Left kidney (tissue), 2 donors: ENCODE measurements around the gene KLKB1. TPM values are rescaled to one million over a fixed set of nuclear protein-coding genes. Genes with fewer than 3 reads are reported as not detected.
"Not testable (repeated sequence)": the region's sequence is repeated elsewhere in the genome, so short reads cannot be mapped to it uniquely, and the experiment has no call there.

ENCODE experiments used
- DNase-seq: peaks from one replicate; pipeline ENCODE4 v3.0.0-alpha.2; 2013
- polyA plus RNA-seq: library from polyadenylated mRNA; unstranded; fragments of 120-200 nt; gene quantifications from one replicate; pipeline ENCODE4 v1.2.1, GENCODE V29; 2013; ENCODE audit not compliant: insufficient read length

Gene KLKB1
- polyA plus RNA-seq, 1 donor: 2.8 TPM

DNA sequence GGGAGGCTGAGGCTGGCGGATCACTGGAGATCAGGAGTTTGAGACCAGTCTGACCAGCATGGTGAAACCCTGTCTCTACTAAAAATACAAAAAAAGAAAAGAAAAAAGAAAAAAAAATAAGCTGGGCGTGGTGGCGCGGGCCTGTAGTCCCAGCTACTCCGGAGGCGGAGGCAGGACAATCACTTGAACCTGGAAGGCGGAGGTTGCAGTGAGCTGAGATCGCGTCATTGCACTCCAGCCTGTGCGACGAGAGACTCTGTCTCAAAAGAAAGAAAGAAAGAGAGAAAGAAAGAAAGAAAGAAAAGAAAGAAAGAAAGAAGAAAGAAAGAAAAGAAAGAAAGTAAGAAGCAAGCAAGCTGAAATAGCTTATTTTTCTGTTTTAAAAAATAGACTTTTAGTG lies 37.9 kb downstream of the KLKB1 start:
- DNase-seq: not testable (repeated sequence)

DNA sequence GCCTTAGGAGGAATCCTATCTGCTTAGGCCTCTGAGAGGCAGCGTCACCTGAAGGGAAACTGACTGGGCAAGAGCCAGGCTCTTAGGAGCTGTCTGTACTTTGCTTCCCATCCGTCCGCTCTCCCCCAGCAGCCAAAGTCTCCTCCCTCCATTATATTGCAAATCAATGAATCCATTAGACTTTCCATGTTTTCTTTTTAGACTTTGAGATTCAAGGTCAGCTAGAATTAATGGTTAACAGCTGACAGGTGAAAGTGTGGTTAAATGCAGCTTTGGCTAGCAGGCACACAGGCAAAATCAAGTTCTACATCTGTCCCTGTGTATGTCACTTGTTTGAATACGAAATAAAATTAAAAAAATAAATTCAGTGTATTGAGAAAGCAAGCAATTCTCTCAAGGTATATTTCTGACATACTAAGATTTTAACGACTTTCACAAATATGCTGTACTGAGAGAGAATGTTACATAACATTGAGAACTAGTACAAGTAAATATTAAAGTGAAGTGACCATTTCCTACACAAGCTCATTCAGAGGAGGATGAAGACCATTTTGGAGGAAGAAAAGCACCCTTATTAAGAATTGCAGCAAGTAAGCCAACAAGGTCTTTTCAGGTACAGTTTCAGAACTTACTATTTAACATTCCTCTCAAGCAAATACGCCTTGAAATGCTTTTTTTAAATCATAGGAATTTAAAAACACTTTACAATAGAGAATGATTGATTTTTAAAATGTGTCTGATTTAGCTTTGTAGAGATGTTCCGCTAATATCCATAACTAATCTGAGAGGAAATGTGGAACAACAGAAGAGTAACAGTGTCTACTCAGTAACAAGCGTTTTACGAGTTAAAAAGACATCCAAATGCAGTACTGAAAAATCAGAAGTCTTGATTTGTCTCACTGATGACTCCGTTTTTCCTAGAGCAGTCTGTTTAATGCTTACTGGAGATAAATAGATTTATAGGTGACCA lies 38.7 kb downstream of the KLKB1 start, which contains the start of gene F11:
Gene F11, plus strand, starts transcription at position 507 of the 970 bp plus-strand sequence. CDS start 948 bp downstream, outside the sequence.
- DNase-seq: peak; percentile 10

DNA sequence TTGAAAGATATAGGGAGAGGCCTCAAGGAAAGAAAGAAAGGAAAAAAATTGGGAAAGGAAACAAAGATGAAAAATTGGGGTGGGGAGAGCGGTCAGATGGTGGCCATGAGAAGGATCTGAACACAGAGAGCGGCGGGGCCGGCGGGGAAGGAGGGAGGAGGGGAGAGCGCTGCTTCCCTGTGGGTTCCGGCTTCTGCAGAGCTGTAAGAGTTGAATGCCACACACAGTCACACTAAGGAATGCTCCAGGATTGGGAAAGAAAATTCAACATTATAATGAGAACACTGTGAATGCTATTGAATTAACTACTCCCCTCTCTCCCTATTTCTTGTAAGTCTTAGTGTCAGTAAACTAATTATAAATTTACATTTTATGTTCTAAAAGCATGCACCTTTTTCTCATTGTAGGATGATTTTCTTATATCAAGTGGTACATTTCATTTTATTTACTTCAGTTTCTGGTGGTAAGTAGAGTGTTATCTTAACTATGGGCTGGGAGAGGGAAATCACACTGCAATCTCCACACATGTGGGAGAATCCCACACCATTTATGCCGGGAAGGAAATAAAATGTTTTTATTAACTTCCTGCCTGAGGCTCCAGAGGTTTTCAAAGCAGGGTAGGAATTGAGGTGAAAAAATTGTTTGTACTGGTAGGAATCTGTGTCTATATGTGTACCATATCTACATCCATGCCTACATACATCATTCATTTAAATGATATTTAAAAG lies 39.6 kb downstream of the KLKB1 start:
- DNase-seq: peak; percentile 22

DNA sequence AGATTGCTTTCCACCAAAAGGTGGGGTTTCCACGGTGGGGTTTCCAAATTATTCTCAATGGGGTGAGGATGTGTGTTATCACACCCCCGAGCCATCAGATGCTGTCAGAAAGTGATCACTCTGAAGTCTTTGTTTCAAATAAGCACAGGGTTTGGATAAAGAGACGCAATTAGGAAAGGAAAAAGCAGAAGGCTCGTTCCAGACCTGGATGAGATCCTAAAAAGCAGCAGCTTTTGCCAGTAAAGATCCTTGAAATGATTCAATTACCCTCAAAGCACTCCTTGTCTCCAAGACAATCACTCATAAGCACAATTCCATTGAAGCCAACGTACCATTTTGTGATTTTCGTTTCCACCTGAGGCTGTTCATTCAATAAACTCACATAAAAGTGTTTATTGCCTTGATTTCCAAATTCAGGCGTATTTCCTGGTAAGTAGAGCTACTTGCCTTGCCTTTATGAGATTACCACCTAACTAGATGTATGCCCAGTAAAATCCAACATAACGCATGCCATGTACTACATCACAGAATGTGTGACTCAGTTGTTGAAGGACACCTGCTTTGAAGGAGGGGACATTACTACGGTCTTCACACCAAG lies 43.9 kb downstream of the KLKB1 start:
- no peak for DNase-seq

DNA sequence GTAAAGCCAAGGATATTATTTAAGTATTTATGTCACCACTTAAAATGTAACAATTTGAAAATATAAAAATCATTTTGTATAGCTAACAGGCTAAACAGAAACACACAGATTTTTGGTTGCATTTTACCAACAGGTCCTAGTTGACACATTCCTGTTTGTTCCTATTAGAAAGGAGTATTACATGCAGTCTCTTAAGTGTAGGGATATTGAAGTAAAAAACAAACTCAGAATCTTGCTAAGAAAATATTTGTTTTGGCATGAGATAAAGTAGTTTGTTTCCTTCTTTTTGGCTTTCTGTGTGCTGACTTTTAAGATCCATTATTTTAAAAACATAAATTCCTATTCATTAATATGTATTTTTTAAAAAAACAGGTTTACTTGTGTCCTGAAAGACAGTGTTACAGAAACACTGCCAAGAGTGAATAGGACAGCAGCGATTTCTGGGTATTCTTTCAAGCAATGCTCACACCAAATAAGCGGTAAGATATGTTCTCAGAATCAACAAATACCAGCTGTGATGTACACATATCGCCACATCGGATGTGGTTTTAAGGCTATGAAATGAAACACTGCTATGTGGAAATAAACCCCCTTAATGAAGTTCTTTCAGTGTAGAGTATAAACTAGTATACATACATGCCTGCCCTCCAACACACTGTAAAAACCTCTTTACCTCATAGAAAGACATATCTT lies 45.5 kb downstream of the KLKB1 start:
- DNase-seq: no peak

DNA sequence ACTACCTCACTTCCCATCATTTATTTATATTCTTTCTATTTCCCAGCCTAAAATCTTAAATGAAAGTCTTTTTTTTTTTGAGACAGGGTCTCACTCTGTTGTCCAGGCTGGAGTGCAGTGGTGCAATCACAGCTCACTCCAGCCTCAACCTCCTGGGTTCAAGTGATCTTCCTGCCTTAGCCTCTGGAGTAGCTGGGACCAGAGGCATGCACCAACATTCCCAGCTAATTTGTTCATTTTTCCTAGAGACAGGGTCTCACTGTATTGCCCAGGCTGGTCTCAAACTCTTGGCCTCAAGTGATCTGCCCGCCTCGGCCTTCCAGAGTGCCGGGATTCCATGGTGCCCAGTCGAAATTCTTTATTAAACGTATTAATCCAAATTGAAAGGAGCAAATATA lies 46.1 kb downstream of the KLKB1 start:
- DNase-seq: not testable (repeated sequence)

DNA sequence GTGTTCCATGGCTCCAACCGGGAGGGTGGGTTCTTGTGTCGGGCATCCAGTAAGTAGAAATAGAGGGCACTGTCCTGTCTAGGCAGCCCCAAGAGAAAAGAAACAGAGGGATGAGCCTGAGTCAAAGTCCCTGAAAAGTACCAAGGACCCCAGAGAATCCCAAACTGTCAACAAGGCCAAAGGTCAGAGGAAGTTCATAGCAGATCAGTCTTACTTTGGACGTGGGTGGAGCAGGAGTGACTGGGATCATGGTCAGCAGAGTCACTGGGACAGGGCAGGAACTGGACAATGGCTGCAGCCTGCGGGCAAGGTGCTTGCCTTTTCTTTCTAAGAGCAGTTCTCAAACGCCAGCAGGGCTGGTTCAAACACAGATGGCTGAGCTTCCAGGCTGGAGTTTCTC lies 56.0 kb downstream of the KLKB1 start:
- no peak for DNase-seq

DNA sequence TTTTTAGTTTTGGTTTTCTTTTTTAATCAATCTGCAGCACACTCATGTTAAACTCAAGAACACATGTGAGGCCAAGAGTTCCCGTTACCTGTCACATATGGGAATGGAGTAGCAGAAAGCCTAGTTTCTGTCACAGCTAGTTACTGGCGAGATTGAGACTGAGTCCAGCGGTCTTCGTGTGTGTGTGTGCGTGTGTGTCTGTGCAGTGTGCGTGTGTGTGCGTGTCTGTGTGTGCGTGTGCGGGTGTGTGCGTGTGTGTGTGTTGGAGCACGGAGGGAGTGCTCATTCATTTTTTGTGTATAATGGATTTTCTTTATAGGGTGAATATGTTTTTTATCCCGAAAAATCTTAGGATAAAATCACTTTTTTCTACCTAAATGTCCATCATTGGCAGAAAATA lies 57.8 kb downstream of the KLKB1 start:
- DNase-seq: no peak

DNA sequence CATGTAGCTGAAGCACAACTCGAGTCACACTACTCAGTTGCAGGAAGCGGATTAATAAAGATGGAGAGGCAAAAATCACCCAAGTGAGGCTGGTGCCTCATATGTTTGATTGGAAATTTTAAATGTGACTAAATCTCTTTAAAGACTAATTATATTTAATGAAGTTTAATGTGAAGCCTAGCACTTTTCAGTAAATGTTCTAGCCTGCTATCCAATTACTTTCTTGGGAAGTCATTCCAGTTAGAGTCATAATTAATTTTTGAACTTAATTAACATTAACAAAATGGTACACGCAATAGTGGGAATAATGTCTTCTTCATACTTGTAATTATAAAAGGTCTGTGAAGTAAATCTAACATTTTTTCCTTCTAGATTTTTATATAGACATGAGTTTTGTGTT lies 59.3 kb downstream of the KLKB1 start:
- no peak for DNase-seq

DNA sequence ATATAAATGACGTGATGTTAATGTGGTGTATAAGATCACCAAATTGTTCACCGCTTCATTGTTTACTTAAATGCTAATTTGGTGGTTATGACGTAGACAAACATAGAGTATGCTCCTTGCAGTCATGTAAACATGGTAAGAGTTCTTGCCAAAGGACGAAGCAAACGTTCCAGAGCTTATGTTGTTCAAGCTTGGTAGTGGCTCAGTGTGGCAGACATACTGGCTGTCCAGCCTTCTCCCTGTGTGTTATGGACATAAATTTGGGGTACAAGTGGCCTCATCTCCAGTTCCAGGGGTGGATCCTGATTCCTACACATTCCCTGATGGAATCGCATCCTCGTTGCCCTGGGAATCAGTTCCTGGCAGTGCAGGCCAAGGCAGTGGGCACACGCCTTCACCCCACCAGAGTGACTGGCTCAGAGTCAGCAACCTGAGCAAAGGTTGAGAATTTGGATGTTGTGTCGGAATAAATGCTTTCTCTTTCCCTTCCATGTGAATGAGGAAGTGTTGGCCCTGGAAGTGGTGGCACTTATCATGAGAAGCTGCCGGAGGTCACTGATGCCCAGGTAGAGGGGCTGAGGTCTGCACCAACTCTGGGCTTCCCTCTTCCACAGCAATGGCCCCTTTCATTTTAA lies 64.1 kb downstream of the KLKB1 start:
- no peak for DNase-seq

DNA sequence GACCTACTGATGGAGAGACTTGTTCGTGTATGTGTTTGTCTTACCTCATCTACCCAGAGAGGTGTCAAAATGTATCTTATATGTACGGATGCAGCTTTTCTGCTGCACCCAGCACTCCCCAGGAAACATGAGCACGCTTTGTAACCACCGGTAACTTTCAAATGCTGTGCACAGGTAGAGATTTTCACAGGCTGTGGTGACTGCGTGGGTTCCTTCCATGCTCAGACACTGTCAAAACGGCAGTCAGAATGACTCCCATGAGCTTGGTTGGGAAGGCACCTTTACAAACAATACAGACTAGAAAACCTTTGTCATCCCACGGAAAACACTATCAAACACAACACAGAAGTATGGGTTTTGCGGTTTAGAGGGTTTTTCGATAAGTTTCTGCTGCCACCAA lies 66.9 kb downstream of the KLKB1 start:
- no peak for DNase-seq

DNA sequence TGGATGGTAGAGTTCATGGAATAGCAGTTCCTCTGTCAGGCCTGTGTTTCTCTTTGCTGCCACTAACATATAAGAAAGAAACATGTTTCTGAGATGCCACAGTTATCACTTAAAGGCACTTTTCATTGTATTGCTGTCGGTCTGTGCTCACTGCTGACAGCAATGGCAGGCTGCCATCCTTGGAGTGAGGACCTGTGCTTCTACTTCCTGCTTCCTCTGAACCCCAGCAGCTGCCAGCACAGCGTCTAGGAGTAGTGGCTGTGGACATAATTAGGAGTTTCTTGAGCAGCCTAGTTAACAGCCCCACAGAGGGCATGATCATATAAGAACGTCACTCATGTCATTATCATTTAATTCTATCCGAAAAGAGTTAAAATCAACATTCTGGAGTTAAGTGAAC lies 69.2 kb downstream of the KLKB1 start:
- no peak for DNase-seq

DNA sequence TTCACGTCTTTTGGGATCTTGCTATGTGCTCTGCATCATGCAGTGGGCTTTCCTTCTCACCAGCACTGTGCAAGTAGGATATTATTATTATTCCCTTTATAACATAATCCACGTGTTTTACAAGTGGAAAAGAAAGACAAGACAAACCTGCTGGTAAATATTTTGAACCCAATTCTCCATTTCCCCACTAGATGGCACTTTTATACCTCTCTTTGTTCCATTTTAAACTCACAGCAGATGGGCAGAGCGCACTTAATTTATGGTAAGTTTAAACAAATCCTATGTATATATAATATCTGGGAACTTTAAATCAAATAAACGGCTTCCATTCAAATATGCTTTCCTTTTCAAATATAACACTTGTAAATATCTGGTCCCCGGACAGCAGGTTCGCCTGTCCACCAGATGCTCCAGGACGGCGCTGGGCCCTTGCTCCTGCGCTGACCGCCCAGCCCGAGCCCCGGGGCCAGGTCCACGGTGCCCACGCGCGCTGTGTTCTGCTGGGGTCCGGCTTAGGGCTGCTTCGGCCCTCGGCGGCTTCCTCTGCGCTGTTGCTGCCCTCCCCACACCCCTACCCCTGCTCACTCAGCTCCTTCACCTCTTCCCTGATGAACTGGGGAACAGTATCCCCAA lies 69.8 kb downstream of the KLKB1 start:
- peak; percentile 72 for DNase-seq

DNA sequence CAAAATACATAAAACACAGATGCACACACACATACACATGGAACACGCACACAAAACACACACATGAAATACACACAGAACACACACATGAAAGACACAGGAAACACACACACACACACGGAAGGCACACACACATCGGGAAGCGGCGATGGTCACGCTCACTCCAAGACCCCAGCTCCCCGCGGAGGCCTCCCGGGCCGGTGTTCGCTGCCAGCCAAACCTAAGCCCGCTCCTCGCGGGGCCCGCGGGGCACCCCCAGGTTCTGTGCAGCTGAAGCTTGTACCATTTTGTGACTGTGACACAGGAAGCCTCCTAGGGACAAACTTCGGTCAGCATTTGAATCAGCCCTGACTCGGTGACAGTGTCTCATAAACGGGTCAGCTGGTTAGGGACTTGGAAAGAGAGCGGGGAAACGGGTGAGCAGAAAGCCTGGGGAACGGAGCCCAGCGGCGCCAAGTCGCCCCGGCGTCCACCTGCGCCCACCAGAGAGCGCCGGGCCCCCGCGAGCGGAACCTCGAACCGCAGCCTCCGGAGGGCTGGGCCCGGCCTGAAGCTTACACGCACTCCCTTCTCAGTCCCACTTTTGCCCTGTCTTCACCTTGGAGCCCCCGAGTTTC lies 70.8 kb downstream of the KLKB1 start:
- DNase-seq: peak; percentile 7

DNA sequence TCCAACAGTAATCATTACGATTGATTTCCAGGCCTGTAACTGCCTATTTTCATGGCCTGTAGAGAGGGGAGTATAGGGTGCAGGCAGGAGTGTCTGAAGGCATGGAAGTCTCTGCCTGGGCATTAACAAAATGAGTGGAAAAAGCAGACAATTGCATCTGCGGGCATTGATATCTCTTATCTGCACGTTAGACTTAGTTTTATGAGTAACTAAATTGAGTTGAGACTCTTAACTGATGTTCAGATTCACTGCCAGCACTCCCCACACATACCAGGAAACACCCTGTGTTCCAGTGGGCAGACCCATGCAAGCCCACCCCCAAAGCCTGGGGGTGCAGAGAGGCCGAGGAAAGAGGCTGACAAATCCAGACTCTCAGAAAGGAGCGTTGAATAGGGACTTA lies 72.0 kb downstream of the KLKB1 start:
- DNase-seq: no peak

DNA sequence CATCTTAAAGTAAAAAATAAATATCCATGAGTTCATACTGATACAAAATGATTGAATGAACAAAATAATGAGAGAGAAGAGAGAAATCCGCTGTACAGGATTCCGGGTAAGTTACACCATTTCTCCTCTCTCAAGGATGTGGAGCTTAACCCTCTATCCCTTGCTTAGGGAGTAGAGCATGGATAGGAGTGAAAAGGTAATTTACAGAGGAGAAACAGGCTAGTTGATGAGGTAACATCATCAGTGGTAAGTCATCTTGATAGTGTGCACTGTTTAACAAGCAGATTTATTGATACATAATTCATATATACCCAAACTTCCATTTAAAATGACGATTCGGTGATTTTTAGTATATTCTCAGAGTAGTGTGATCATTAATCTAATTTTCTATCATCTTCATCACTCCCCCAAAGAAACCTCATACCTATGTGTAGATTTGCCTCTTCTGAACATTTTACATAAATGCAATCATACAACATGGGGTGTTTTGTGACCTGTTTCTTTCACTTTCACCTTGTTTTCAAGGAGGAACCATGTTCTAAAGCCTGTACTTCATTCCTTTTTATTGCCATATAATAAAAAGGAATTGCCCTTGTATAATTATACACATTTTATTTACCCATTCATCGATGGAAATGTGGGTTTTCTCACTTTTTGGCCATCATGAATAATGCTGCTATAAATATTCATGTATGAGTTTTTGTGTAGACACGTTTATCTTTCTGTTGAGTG lies 73.5 kb downstream of the KLKB1 start:
- no peak for DNase-seq

DNA sequence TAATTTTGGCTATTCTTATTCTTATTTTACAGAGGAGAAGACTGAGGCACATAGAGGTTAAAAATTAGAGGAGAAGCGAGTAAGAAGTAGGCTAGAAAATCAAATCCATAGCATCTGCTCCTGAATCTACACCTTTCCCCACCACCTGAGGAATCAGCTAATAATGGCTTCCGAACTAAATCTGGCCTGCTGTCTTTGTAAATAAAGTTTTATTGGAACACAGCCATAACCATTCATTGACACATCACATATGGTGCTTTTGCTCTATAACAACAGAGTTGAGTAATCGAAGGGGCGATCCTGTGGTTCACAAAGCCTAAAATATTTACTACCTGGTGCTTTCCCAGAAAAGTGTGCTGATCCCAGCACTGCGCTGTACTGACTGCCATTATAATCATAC lies 76.9 kb downstream of the KLKB1 start:
- no peak for DNase-seq

DNA sequence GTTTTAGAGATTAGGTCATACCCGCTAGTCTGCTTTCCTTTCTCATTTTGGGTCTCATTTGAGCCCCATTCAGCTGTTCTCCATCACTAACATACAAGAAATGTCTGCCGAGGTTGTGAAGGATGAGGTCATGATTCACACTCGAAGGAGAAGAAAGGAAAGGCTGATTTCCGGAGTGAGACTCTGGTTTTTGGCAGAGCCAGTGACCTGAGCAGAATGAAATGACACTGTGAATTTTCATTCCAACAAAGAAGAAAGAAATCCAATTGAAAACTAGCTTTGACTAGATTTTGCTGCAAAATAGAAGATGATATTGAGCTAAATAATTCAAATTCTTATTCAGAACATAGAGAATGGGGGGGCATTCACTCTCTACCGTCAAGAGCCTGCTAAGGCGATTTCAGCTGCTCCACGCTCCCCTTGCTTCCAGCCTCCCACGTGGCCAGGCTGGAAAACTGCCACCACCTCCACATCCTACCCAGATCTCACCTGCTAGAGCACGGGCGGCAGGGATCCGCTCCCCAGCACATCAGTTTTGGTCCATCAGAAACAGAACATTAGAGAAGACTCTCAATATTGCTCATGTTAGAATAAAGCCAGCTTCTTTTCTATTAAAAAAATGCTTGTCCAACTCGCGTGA lies 77.7 kb downstream of the KLKB1 start:
- DNase-seq: peak; percentile 5

DNA sequence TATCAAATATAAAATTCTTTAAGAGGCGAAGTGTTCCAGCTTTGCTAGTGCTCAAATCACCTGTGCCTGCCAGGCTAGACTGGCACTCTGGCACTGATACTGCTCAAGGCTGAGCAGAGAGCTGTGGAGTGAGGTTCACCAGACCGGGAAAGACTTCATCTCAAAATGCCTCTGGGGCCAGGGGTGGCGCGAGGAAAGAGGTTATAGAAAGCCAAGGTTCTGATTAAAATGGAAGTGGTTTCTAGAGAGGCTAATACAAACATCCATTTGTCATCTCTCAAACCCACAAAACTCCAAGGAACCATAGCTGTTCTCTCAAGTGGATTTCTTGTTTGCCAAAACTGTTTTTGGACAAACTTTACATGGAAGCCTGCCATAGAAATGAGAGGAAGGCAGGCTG lies 80.2 kb downstream of the KLKB1 start:
- no peak for DNase-seq
